Neural crest cell (in vitro differentiated cells): Measurements from ENCODE around the gene HLA-F. TPM values are rescaled to one million over a fixed set of nuclear protein-coding genes. Genes with fewer than 3 reads are reported as not detected.
A peak's percentile ranks its signal among the peaks of the same experiment; 100 is the strongest.

ENCODE experiments used
- DNase-seq: peaks from one replicate; pipeline ENCODE4 v3.0.0; 2021; ENCODE audit warnings: low read depth, mixed read lengths, low spot score
- H3K27ac Mint-ChIP-seq: one replicate; pipeline ENCODE4 v1.8.0; 2021; ENCODE audit warnings: mild to moderate bottlenecking, mixed read lengths; ENCODE audit not compliant: unreplicated experiment
- H3K27me3 Mint-ChIP-seq: 2 replicates; pipeline ENCODE4 v1.8.0; 2021; ENCODE audit warnings: low read depth, mild to moderate bottlenecking, mixed read lengths
- H3K36me3 Mint-ChIP-seq: 2 replicates; pipeline ENCODE4 v1.8.0; 2021; ENCODE audit warnings: low read depth, mild to moderate bottlenecking, mixed read lengths
- H3K4me1 Mint-ChIP-seq: 2 replicates; pipeline ENCODE4 v1.8.0; 2021; ENCODE audit warnings: mixed read lengths
- H3K4me3 Mint-ChIP-seq: one replicate; pipeline ENCODE4 v1.8.0; 2021; ENCODE audit warnings: mild to moderate bottlenecking, mixed read lengths
- H3K9me3 Mint-ChIP-seq: 2 replicates; pipeline ENCODE4 v1.8.0; 2021; ENCODE audit warnings: mixed read lengths
- total RNA-seq: library from RNA; stranded (reverse); gene quantifications from 2 replicates; pipeline ENCODE4 v1.2.1, GENCODE V29; 2021
- TF ChIP-seq, protein P1 (sequence below): fragments of 200-600 bp; sonication (generic); conservative IDR thresholded peaks from 2 replicates; pipeline ENCODE4 v1.5.0; 2021; ENCODE audit warnings: antibody characterized with exemption, mild to moderate bottlenecking

The HLA-F gene
- total RNA-seq, 1 donor from 2014 or later, result 0.98 TPM

DNA sequence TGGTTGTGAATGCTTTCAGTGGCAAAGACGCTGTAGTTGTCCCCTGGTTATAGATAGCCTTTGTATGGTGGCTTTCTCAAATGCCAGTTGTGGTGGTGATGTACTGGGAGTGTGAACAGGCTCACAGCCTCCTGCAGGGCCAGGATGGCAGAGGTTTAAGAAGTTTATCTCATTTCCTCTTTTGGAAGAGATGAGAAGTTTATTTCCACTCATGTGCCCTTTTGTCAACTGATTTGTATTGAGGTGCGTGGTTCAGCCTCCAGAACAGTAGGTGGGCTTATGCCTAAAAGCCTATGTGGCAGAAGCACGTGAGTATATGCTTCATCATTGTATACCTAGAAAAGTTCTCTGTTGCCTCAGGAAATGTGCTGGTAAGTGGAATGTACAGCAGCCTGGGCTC, 28.6 kb upstream of the HLA-F start:
- no peaks in the 10 kb centered on the region for H3K4me1 Mint-ChIP-seq
- H3K27ac Mint-ChIP-seq, result no peak overlapping the region
- no peak overlapping the region for H3K4me3 Mint-ChIP-seq
- peaks cover 8% of the 10 kb centered on the region for H3K36me3 Mint-ChIP-seq
- no peaks in the 10 kb centered on the region for H3K27me3 Mint-ChIP-seq
- DNase-seq, result no peak
- H3K9me3 Mint-ChIP-seq, result peaks cover 4% of the 10 kb centered on the region
- TF ChIP-seq, protein P1, sequence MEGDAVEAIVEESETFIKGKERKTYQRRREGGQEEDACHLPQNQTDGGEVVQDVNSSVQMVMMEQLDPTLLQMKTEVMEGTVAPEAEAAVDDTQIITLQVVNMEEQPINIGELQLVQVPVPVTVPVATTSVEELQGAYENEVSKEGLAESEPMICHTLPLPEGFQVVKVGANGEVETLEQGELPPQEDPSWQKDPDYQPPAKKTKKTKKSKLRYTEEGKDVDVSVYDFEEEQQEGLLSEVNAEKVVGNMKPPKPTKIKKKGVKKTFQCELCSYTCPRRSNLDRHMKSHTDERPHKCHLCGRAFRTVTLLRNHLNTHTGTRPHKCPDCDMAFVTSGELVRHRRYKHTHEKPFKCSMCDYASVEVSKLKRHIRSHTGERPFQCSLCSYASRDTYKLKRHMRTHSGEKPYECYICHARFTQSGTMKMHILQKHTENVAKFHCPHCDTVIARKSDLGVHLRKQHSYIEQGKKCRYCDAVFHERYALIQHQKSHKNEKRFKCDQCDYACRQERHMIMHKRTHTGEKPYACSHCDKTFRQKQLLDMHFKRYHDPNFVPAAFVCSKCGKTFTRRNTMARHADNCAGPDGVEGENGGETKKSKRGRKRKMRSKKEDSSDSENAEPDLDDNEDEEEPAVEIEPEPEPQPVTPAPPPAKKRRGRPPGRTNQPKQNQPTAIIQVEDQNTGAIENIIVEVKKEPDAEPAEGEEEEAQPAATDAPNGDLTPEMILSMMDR, result no peak

DNA sequence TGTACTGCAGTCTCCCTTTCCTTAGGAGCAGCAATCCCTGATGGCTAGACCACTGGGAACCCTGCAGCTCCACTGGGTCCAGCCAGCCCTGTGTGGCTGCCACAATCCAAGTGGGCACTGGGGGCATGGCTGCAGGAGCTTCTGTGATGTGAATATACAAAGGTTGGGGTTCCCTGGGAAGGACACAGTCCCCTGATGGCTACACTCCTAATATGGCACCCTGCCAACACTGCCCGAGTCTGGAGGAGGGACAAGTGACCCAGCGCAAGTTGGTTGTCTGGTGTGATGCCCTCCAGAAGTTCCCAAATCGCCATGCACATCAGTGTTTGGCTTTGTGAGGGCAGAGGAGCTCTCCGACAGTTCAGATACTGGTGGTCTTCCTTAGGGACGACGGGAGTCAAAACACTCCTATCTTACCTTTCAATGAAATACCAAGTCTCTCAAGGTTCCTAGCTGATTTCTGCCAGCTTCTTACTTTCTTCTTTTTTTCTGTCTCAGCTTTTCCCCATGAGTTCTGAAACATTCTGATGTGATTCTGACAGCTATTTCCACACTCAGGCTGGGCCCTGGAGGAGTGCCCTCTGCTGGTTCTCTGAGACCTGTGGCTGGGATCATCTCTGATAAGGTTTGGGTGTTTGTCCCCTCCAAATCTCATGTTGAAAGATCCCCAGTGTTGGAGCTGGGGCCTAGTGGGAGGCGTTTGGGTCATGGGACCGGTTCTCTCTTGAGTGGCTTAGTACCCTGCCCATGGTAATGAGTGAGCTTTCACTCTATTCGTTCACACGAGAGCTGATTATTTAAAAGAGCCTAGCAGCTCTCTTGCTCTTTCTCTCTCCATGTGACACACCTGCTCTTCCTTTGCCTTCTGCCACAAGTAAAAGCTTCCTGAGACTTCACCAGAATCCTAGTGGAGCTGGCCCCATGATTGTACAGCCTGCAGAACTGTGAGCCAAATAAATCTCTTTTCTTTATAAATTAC, 26.8 kb upstream of the HLA-F start:
- Mint-ChIP-seq H3K36me3 (peaks cover 8% of the 10 kb centered on the region), H3K27ac (no peak overlapping the region), H3K4me1 (no peaks in the 10 kb centered on the region), H3K4me3 (no peak overlapping the region), H3K9me3 (peaks cover 4% of the 10 kb centered on the region), H3K27me3 (peaks cover 5% of the 10 kb centered on the region)
- TF ChIP-seq, protein P1, result peak; percentile 57
- DNase-seq, result no peak

DNA sequence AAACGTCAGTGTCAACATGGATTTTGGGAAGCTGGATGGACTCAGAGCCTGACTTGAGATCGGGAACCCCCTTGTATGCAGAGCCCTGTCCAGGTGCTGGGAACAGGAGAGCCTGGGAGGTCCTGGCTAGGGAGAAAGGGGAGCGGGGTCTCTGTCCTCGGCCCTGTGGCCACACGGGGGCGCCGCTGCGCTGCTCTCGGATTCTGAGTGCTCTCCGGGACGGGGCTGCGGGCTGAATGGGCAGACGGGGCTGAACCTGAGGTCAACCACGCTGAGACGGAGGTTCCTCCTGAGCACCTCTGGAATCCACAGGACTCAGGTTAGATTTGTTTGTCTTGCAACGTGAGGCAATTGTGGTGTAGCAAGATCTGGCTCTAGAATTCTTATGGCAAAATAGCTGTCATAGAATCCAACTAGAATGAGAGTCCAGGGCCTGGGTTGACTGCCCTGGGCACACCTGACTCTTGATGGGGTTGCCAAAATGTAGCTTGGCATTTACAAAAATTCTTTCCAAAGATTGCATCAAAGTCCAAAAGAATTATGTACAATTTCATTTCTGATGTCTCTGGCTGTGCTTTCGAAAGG, 20.6 kb upstream of the HLA-F start:
- H3K36me3 Mint-ChIP-seq, result no peaks in the 10 kb centered on the region
- H3K4me3 Mint-ChIP-seq, result no peak overlapping the region
- TF ChIP-seq, protein P1, result peak; percentile 70
- H3K9me3 Mint-ChIP-seq, result no peaks in the 10 kb centered on the region
- H3K4me1 Mint-ChIP-seq, result no peaks in the 10 kb centered on the region
- H3K27ac Mint-ChIP-seq, result no peak overlapping the region
- H3K27me3 Mint-ChIP-seq, result peaks cover 61% of the 10 kb centered on the region
- DNase-seq, result peak; percentile 73

DNA sequence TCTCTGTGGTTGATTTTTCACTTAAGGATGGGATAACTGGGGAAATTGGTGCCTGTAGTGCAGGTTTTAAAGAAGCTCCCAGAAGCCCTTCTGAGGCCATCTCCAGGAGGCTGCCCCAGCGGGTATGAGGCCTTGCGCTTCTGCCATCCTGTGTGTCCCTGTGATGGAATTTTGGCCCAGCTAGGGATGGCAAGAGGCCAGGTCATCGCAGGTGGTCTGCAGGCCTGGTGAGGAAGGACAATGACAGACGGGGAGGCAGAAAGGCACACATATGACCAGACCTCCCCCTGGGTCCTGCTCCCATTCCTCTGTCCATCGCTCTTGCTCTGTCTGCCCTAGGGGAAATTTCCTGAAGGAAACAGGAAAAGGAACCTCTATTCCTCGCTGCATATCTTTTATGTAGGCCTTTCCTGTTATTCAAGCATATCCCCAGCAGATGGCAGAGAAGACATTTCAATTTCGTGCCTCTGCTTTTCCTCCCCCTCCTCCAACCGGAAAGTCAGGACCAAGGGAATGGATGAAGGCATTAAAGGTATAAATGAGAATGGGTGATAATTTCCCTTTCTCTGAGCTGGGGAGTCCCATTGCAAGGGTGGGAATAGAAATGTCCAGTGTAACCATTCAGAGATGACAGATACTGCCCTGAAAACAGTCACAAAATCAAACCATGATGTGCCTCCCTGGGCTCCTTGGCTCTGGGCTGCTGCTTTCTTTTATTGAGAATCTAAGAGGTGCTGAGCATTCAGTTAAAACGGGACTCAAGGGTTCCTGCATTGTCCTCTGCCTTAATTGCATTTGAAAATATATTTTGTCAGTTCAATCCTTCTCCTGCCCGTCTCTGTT, 17.6 kb upstream of the HLA-F start:
- H3K27me3 Mint-ChIP-seq, result peaks cover 83% of the 10 kb centered on the region

More for the DNA sequence above, 17.6 kb upstream of the HLA-F start:
- H3K4me3 Mint-ChIP-seq, result no peak overlapping the region
- H3K9me3 Mint-ChIP-seq, result no peaks in the 10 kb centered on the region
- H3K36me3 Mint-ChIP-seq, result no peaks in the 10 kb centered on the region
- DNase-seq, result no peak
- TF ChIP-seq, protein P1, result peak; percentile 72
- H3K27ac Mint-ChIP-seq, result no peak overlapping the region
- no peaks in the 10 kb centered on the region for H3K4me1 Mint-ChIP-seq
